ENCODE measurements around the gene PC.

DNA sequence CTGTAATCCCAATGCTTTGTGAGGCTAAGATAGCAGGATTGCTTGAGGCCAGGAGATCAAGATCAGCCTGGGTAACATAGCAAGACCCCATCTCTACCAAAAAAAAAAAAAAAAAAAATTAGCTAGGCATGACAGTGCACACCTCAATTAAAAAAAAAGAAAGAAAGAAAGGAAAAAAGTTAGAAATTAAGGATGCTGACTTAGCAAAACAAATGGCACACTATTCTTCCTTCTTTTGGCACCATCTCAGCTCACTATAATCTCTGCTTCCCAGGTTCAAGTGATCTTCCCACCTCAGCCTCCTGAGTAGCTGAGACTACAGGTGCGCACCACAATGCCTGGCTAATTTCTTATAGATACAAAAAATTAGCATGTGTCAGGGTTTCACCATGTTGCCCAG lies 33.9 kb downstream of the PC start:
- TF ChIP-seq, protein P1, sequence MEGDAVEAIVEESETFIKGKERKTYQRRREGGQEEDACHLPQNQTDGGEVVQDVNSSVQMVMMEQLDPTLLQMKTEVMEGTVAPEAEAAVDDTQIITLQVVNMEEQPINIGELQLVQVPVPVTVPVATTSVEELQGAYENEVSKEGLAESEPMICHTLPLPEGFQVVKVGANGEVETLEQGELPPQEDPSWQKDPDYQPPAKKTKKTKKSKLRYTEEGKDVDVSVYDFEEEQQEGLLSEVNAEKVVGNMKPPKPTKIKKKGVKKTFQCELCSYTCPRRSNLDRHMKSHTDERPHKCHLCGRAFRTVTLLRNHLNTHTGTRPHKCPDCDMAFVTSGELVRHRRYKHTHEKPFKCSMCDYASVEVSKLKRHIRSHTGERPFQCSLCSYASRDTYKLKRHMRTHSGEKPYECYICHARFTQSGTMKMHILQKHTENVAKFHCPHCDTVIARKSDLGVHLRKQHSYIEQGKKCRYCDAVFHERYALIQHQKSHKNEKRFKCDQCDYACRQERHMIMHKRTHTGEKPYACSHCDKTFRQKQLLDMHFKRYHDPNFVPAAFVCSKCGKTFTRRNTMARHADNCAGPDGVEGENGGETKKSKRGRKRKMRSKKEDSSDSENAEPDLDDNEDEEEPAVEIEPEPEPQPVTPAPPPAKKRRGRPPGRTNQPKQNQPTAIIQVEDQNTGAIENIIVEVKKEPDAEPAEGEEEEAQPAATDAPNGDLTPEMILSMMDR (optimal IDR thresholded peaks at IDR 0.05 in 1 of 3, IDR thresholded peaks at IDR 0.05 in 1 of 3, conservative IDR thresholded peaks at IDR 0.05 in 1 of 3; ENCODE audit: extremely low read depth in 1 of 3, insufficient read depth in 2 of 3, low read length in 3 of 3): no peak
- no peak for TF ChIP-seq EZH2 (IDR thresholded peaks at IDR 0.05; ENCODE audit: low read length)
